ENCODE measurements around the gene MYL9. TPM values are rescaled to one million over a fixed set of nuclear protein-coding genes. Genes with fewer than 3 reads are reported as not detected.
"Not testable (repeated sequence)": the region's sequence is repeated elsewhere in the genome, so short reads cannot be mapped to it uniquely, and the experiment has no call there.

The MYL9 gene
- total RNA-seq: not detected

DNA sequence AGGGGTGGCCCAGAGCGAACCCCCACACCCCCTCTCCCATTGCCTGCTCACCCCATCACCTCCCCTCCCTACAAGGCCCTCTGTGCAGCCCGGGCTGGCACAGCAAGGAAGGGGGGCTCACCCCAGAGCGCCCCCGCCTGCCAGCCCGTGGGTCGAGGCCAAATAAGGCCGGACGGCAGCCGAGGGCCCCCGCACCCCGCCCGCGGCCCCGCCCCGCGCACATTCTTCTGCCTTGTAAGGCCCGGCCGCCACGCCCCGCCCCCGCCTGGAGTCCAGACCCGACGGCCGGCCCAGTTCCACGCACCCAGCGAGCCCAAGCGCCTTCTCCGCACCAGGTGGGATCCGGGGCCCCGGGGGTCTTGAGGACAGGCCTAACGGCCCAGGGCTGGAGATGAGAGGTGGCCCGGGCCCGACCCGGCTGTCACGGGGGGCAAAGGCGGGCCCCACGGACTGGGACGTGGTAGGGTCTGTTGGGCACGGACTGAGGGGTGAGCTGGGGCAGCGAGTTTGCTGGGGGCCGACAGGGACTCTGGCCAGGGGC is at the start of gene MYL9:
TSS of gene MYL9 (plus strand) at position 293 of the 541 bp plus-strand sequence. CDS start 3,366 bp downstream, outside the sequence.
- DNase-seq: no peak

DNA sequence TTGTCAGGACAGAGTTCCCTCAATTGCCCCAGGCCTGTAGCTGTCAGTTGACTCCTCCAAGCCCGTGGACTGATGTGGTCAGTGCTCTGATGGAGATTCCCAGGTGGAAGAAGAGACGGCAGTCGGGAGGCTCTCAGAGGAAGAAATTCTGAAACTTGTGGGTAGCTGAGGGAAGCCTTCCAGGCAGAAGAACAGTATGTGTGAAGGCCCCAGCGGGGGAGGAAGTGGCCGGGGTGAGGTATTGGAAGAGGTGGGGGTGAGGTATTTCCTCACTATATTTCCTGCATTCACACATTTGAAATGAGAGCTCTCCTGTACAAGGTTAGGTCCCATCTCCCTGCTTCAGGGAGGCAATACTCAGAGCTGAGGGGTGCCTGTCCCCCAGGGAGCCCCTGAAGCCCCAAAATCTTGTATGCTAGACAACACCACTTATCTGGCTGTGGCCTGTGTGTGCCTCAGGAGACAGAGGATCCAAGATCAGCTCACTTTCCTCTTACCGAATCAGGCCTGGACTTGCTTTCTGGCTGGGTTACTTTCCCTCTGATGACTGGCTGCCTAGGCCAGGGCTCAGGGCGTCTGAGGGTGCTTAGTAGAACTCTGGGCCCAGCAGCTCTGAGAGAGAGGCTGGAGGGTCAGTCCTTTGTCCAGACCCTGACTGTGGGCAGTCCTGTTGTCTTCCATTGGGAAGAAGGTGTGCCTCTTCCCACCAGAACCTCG is 49.3 kb upstream of the MYL9 start:
- peak; percentile 40 for DNase-seq

DNA sequence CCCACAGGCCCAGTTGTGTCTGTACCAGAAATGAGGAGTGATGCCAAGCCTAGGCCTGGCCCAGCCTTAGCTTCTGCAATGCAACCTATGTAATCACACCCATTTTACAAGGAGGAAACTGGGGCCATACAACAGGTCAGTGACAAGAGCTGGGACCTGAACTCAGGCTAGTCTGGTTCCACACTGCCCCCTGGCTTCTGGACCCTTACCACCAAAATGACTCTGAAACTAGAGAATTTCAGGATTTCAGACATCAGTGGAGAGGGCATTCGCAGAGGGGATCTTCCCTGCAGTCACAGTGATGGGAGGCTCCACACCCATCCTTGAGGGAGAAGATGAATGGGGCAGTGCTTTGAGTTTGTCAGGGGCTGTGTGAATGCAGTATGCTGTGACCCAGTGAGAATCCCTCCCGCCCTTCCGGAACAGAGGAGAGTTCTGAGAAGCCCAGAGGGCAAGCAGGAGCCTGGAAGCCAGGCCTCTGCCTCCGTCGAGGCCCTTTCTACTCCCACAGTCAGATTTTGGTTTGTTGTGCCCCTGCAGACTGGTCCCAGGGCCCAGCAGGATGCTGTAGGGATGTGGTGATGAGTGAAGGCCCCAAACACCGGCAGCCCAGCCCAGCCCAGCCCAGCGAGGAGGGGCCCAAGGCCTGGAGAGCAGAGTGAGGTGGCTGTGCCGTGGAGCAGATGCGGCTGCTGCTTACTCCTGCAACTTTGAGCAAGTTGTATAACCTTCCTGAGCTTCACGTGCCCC is 48.1 kb upstream of the MYL9 start:
- no peak for DNase-seq

DNA sequence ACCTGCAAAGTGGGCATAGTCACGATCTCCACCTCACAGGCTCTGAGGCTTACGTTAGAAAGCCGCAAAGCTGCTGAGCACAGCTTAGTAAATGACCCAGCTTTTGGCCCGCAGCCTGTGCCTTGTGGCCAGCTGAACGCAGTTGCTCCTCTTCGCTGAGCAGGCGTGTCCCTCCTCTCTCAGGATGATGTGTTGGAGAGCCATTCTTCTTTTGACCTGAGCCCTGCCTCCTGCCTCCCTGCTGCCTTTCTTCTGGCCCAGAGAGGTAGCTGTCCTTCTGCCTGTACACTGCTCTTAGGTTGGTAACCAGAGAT is 47.6 kb upstream of the MYL9 start:
- no peak for DNase-seq

DNA sequence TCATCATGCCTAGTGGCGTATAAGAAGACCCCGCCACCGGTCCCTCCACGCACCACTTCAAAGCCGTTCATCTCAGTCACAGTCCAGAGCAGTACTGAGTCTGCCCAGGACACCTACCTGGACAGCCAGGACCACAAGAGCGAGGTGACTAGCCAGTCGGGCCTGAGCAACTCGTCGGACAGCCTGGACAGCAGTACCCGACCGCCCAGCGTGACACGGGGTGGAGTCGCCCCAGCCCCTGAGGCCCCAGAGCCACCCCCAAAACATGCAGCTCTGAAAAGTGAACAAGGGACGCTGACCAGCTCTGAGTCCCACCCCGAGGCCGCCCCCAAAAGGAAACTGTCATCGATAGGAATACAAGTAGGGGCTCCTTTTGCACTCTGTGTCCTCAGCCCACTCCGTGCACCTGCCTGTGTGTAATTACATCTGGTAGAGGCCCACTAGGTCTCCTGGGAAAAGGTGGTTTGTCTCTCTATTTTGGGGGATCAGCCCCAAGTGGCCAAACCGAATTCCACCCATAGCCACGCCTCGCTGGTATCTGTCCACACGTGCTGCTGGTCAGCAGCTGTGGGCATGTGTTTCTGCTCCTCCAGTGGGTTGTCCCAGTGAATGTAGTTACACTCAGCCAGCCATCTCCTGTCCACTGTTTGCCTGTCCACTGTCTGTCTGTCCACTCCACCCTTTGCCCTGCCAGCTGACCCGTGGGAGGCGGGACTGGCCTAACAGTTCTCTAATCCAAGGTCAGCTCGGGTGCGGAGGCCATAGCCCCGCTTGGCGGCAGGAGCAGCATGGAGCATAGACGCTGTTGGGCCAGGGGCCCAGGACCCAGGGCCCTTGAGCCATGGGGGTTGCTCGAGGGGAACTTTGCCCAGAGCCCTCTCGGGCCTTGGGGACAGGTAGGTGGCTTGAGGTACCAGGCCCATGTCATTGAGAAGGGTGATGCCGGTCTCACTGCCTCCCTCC is 44.3 kb upstream of the MYL9 start:
- DNase-seq: no peak

DNA sequence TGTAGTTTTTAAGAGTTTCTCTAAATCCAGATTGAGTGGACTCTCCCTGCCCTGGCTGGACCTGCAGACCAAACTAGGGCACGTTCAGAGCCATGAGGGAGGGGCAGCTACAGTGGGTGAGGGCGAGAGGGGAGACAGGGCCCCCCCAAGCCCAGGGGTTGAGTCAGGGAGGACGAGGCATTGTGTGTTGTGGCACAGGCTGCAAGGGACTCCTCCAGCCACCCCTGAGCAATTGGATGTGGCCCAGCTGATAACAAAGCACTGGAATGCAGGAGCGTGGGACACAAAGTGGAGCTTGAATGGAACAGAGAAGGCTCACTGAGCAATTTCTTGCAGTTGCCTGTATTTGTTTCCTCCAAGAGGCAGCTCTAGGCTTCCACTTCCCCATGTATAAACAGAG is 43.5 kb upstream of the MYL9 start:
- no peak for DNase-seq

DNA sequence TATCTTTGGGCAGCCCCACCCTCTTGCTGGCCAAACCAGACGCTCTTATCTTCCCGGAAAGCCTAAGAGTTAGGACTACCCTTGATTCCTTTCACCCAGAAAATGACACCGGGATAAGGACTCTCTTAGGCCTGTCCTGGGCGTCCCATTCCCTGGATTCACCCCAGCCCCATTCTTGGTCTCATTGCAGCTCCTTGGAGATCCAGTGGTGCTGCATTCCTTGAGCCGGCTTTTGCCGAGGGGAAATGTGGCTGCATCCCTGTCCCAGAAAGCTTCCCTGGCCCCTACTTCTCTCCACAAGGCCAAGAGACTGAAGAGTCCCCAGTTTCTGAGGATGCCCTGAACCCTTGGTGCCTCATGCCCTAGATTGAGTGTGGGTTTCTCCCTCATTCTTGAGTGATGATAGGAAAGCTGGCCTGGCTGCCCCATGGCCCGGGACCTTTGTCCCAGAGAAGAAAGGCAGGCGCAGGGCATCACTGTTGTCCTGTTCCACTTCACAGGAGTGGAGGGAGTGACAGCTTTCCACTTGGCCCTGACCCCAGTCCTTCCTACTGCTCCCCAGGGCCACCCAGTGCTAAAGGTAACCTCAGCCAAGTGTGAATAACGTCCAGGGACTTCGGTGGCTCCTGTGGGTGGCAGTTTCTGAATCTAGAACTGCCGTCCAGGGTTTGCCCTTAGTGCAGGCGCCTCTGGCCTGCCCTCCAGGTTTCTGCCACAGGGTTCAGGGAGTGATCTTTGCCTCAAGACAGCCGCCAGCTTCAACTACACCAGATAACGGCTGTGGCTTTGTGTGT is 42.7 kb upstream of the MYL9 start:
- no peak for DNase-seq

DNA sequence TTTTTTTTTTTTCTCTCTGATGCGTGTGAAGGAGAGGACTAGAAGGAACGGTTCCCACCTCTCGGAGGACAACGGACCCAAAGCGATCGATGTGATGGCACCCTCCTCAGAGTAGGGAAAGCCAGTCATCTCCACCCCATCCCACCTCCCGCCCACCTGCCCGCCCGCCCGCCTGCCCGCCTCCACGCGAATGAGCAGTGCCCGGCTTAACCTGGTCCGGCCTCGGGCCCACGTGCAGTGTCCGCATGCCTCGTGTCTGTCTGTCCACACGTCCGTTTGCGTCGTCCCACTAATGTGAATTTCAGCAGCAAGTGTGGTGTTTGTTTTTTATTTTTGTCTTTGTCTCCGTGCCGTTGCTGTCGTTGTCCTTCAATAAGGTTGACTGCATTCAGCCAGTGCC is 42.1 kb upstream of the MYL9 start:
- no peak for DNase-seq

DNA sequence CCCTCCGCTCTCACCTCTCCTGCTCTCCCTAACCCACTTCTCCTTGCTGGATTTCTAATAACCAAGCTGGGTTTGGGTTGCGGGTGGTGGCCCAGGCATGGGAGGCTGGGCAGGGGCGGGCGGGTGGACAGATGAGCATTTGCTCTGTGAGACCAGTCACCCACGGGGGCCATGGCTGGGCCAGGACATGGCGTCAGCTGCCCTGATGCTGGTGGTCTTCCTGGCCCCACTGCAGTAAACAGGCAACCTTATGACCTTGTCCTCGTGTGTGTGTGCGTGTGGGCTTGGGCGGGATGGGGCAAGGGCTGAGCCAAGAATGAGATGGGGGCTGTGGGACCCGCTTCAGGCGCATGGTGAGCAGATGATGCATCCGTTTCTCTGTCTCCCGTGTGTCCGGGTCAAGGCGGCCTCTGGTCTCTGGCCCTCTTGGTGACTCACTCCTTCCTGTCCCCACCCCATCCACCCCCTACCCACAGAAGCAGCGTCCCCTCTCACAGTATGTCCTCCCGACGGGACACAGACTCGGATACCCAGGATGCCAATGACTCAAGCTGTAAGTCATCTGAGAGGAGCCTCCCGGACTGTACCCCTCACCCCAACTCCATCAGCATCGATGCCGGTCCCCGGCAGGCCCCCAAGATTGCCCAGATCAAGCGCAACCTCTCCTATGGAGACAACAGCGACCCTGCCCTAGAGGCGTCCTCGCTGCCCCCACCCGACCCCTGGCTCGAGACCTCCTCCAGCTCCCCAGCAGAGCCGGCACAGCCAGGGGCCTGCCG is 41.4 kb upstream of the MYL9 start:
- DNase-seq: no peak

DNA sequence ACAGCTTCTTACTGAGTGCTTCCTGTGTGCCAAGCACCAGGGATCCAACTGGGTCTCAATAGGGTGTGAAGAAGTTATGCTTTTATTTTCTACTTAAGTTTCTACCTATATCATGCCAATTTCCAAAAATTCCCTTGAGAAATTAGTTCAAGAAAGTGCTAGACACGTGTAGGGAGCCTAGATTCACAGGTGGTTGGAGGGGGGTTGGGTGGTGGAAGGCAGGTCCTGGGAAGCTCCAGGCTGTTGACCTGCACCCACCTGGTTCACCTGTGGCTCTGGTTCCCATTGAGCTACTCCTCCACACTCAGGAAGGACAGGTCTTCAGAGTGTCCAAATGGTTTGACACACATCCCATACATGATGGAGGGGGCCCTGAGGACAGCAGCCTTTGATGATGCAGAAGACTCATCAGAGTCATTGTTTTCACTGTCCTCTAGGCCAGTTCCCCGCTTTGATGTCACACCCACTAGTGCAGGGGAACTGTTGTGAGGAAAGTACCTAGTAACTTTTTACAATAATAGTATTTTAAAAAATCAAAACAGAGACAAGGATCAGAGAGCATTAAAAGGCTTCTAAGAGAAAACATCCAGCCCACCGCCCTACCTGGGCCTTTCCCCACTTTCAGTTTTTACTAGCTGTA is 39.8 kb upstream of the MYL9 start:
- DNase-seq: no peak

DNA sequence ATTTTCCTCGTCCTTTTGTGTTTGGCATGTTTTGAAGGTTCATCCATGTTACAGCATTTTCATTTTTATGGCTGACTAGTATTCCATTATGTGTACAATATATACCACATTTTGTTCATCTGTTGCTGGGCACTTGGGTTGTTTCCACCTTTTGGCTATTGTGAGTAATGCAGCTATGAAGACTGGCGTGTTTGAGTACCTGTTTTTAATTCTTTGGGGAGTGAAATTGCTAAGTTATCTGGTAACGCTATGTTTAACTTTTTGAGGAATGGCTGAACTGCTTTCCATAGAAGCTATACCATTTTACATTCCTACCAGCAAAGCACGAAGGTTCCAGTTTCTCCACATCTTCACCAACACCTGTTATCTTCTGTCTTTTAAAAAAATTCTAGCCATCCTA is 37.0 kb upstream of the MYL9 start:
- no peak for DNase-seq

DNA sequence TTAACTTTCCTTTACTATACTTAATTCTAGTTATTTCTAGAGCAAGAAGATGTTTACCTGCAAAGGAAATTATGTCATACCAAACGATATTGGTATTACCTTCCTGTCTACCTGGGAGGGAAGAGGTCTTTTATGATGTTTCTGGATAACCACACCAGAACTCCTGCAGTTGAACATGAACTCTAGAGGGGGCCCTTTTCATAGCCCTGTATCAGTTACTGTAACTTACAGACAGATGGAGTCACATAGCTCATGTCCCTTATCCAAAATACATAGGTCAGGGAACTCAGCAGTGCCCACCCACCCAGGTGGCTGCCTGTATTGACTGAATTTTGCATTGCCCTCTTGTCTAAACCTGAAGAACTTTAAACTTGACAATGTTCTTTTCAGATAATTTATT is 35.1 kb upstream of the MYL9 start:
- no peak for DNase-seq

DNA sequence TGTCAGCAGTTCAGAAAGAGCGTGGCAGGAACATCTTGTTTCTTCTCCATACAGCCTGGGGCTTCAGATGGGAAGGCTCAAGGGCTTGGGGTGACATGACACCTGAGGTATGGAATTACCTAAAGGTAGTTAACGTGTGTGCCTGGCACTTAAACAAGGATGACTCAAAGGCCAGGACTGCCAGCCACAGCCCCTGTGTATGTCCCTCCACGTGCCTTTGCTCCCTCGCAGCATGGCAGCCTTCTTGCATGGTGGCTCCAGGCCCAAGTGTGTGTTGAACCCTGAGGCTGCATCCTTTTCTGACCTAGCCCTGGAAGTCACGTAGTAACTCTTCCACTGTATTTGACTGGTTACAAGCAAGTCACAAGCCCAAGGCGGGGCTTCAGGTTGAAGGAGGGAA is 33.6 kb upstream of the MYL9 start:
- DNase-seq: no peak

DNA sequence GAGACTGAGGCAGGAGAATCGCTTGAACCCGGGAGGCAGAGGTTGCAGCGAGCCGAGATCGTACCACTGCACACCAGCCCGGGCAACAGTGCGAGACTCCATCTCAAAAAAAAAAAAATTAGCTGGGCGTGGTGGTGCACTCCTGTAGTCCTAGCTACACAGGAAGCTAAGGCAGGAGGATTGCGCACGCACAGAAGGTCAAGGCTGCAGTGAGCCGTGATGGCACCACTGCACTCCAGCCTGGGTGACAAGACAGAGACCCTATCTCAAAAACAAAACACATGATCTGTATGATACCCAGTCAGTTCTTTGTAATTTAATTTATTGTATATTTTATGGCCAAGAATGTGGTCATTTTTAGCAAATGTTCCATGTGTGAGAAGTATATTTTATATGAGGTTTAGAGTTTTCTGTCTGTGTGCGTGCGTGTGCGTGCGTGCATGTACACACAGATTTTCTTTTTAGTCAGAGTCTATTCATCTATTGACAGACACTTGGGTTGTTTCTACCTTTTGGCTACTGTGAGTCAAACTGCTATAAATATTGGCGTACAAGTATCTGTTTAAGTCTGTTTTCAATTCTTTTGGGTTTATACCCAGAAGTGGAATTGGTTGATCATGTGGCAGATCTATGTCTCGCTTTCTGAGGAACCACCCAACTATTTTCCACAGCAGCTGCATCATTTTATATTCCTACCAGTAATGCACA is 22.2 kb upstream of the MYL9 start:
- no peak for DNase-seq

DNA sequence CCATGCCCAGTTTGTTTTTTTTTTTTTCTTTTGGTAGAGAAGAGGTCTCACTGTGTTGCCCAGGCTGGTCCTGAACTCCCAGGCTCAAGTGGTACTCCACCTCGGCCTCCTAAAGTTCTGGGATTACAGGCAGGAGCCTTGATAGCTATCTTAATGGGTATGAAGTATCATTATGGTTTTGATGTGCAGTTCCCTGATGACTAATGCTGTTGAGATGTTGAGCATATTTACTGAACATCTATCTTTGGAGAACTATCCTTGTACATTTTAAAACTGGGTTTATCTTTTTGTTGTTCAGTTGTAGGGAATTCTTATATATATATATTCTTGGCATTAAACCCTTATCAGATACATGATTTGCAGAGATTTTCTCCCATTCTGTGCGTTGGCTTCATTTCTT is 21.4 kb upstream of the MYL9 start:
- DNase-seq: no peak

DNA sequence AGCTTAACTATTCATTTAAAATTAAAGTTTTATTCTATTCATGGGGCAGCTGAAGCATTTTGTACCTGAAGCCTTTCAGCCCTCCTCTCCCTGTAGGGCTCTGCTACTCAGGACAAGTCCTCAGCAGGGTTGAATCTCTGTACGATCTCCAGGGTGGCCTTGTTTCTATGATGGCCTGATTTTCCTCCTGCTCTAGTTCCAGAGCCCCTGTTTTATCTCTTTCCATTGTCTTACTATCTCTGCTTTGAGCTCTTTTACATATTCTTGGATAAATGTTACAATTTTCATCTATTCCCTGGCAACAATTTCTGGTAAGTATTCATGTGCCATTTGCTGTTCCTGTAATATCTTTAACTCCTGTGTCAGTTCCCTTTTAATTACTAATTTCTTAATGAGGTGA is 19.8 kb upstream of the MYL9 start:
- no peak for DNase-seq

DNA sequence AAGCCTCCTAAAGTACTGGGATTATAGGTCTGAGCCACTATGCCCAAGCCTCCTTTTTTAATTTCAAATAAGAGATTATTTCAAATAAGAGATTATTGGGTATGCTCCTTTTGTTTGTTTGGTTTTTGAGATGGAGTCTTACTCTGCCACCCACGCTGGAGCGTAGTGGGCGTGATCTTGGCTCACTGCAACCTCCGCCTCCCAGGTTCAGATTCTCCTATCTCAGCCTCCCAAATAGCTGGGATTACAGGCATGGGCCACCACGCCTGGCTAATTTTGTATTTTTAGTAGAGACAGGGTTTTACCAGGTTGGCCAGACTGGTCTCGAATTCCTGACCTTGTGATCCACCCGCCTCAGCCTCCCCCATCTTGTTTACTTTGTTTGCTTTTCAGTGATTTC is 18.9 kb upstream of the MYL9 start:
- not testable (repeated sequence) for DNase-seq

DNA sequence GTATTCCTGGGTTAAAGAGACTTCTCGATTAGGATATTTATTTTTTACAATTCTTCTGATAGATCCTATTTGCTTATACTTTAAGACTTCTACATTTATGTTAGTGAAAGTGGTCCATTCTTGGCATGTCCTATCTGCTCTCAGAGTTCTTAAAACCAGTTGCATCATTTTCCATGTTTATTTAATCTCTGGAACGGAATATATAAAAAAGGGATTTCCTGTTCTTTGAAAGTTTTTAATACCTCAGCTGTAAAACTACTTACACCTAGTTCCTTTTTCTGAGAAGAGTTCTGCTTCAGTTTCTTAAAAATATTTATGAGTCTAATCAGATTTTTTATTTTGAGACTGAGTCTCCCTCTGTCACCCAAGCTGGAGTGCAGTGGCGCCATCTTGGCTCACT is 18.0 kb upstream of the MYL9 start:
- DNase-seq: no peak

DNA sequence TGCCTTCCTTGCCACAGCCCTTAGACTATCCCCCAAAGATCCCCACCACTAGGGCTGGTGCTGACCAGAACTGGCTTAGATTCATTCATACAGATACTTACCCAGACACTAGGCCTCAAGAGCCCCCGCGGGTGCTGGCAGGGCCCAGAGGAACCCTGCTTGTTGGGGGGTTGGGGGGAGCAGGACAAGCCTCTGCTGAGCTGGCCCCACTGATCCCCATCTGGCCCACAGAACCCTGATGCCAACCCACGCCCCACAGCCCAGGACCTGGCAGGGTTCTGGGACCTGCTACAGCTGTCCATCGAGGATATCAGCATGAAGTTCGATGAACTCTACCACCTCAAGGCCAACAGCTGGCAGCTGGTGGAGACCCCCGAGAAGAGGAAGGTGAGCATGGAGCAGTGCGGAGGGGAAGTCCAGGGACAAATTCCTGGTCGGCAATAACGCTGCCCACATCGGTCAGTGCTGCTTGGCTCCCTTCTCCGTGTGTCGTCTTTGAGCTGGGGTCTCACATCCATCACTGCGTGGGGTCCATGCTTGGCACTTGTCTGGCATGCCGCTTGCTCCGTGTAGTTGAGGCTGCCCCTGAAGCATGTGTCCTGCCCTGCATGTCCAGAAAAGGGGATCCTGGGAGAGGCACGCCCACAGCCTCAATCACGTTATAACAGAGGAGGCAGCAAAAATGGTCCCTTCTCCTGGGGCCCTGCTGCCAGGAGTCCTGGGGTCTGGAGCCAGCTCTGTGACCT is 15.5 kb upstream of the MYL9 start:
- DNase-seq: no peak
